Dedifferentiated amniotic fluid mesenchymal stem cell (primary cell): Measurements from ENCODE around the gene KCNH6.

Experiments
- DNase-seq: peaks from one replicate; pipeline ENCODE4 v3.0.0-alpha.2; 2016; ENCODE audit errors: extremely low spot score

The KCNH6 gene

DNA sequence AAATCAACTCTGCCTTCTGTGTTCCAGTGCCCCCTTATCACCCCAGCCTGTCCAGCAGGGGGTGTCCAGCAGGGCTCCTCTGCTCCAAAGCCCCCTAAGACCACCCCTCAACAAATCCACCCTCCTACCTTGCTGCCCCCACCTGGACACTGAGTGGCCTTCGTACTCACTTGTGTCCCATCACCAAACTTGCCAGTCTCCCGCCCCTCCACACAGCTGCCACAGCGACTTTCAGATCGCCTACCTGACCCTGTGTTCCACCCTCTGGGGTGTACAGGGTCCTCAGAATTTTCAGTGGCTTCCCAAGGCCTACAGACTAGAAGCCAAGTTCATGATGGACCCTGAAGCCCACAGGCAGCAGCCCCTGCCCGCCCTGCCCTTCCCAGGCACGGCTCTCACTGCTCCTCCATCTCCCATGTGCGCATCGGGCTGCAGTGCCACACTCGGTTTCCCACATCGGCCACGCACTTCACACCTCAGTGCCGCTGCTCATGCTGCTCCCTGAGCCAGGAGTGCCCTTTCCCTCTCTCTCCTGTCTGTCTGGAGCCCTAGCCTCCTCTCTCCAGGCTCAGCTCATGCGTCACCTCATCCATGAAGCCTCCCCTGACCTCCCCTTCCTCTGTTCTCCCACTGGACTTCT lies 11.8 kb downstream of the KCNH6 start:
- no peak for DNase-seq

DNA sequence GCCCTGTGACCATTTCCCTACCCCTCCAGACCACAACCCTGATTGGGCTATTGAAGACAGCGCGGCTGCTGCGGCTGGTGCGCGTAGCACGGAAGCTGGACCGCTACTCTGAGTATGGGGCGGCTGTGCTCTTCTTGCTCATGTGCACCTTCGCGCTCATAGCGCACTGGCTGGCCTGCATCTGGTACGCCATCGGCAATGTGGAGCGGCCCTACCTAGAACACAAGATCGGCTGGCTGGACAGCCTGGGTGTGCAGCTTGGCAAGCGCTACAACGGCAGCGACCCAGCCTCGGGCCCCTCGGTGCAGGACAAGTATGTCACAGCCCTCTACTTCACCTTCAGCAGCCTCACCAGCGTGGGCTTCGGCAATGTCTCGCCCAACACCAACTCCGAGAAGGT lies 12.5 kb downstream of the KCNH6 start:
- no peak for DNase-seq

GRCh38 chr17:63537001-63537400 lies 13.8 kb downstream of the KCNH6 start:
- no peak for DNase-seq

DNA sequence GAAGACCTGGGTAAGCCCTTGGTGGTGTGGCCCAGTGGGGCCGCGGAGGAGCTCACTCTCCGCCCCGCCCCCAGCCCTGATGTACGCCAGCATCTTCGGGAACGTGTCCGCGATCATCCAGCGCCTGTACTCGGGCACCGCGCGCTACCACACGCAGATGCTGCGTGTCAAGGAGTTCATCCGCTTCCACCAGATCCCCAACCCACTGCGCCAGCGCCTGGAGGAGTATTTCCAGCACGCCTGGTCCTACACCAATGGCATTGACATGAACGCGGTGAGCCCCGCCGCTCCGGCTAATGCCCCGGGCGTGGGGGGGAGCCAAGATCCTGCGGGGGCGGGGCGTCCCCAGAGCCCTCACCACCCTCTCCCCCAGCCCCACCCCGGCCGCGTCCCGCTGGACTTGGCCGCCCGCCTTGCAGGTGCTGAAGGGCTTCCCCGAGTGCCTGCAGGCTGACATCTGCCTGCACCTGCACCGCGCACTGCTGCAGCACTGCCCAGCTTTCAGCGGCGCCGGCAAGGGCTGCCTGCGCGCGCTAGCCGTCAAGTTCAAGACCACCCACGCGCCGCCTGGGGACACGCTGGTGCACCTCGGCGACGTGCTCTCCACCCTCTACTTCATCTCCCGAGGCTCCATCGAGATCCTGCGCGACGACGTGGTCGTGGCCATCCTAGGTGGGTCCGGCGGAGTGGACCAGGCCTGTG lies 15.0 kb downstream of the KCNH6 start:
- no peak for DNase-seq

GRCh38 chr17:63538693-63539595 lies 15.8 kb downstream of the KCNH6 start:
- no peak for DNase-seq

DNA sequence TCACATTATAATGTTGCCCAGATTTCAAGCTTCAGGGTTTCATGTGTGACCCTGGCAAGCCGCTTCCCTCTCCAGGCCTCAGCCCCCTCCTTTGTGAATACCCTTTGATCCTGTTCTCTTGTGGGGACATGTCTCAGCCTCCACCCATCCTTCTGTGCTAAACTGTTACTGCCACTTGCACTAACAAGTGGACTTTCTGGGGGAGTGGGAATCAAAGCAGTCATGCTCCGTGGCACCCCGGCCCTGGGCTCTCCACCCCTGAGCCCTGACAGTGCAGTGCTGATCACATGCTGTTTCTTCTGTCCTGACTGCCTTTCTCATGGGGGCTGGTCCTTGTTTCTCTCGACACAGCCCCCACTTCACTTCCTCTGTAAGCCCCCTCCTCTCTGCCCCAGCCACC lies 17.4 kb downstream of the KCNH6 start:
- no peak for DNase-seq

GRCh38 chr17:63542218-63542545 lies 19.0 kb downstream of the KCNH6 start:
- no peak for DNase-seq

DNA sequence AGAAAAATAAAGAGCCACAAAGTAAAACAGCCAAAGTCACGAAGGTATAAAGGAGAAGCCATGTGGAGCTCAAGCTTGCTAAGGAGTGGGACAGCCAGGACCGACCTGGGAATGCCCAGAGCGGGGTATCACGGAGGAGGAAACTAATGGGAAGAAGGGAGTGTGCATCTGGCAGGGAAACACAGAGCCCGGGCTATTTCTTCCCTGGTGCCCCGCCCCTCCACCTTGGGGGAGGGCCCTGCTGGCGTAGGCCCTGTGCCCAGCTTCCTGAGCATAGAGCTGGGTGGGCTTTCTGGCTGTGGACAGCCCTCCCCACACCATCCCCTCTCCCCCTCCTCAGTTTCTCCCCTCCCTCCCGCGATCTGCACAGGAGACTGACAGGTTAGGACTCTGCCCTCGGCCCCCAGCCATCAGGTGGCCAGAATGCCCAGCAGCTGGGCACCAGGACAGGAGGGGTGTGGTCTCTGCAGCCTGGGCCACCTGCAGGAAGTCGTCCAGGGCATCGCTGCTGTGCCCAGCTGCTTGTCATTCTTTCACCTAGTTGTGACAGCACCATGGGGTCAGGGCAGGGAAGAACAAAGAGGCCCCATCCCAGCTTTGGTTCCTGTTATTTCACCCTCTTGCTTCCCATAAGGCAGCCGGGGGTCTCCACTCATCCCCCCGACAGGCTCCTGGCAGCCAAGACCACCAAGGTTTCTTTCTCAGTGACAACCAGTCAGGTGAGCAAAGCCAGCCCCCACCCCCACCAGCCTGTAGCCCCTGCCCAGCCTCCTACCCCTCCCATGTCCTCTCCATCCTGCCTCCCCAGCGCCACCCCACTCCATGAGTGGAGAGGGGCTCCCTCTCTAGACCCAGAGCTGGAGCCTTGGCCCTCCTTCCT lies 20.0 kb downstream of the KCNH6 start:
- no peak for DNase-seq

- DNase-seq: no peak
These were observed 20.8 kb downstream of the KCNH6 start for GRCh38 chr17:63543822-63544420.

DNA sequence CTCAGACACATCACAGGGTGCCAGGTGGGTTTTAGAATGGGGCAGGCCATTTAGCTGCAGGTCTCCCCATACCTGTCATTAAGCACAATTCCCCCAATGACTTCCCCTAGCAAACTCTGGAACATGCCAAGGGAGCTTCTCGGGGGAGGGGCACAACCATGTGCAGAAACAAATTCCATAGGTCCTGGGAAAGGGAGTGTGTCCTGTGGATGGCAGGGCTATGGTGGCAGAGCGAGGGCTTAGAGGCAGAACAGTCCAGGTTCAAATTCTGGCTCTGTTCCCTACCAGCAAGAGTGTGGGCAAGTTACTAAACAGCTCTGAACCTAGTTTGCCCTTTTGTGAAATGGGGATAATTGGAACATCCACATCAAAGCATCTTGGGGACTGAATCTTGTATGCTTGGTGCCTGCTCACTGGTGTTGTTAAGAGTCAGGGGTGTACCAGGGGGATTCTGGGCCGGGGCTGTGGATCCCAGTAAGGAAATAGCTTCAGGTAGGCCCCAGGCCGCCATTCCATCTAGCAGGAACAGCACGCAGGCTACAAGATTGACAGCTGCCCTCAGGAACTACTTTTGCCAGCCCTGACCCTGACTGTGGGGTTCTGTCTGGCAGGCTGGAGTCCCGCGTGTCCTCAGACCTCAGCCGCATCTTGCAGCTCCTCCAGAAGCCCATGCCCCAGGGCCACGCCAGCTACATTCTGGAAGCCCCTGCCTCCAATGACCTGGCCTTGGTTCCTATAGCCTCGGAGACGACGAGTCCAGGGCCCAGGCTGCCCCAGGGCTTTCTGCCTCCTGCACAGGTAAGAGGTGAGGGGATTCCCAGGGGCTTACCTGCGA lies 21.5 kb downstream of the KCNH6 start:
- no peak for DNase-seq

DNA sequence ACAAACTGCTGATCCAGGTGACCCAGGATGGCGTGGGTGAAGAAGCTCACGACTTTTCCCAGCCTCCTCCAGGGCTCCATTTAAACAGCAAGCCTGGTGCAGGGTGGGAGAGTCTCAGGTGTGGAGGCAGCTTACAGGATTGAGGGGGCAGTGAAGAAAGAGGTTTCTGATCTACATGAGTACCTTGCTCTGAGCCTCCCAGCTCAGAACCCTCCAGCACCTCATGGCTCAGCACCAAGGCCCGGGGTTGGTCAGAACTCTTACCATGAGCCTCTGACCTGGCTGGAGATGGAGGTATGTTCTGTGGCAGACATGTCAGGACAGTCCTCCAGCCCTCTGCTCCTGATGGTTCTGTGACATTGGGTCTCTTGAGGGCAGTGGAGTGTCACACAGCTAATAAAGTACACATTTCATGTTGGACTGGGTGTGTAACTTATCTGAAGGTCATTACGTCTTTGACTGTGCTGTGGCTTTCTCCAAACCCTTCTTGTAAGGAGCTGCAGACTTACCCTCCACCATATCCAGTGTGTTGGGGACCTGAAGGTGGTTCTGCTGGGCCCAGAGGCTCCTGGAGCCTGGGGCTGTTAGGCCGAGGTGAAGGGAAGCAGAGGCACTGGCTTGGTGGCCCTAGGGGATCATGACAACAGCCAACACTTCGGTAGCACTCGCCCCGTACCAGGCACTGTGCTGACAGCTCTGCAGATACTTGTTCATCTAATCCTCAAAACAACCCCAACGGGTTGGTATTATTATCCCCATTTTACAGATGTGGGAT lies 23.3 kb downstream of the KCNH6 start:
- no peak for DNase-seq

DNA sequence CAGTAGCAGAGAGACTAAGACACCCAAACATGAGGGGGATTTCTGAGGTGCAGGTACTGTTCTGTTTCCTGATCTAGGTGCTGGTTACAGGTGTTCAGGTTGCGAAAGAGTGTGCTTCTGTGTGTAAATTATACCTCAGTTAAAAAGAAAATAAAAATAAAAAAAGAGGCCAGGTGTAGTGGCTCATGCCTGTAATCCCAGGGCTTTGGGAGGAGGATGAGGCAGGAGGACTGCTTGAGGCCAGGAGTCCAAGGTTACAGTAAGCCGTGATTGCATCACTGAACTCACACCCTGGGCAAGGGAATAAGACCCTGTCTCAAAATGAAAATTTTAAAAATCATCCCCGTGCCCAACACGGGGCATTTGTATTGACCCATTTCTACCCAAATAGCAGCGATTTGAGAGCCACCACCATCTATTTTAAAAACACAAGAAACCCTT lies 23.9 kb downstream of the KCNH6 start:
- no peak for DNase-seq

GRCh38 chr17:63549289-63549945 lies 26.3 kb downstream of the KCNH6 start:
- no peak for DNase-seq

- peak; percentile 100 for DNase-seq
These were observed 27.0 kb downstream of the KCNH6 start, which contains the start of gene DCAF7 for GRCh38 chr17:63549946-63550816. DCAF7 (plus strand) TSS chr17:63550477; CDS start chr17:63550678, 201 bp downstream.

DNA sequence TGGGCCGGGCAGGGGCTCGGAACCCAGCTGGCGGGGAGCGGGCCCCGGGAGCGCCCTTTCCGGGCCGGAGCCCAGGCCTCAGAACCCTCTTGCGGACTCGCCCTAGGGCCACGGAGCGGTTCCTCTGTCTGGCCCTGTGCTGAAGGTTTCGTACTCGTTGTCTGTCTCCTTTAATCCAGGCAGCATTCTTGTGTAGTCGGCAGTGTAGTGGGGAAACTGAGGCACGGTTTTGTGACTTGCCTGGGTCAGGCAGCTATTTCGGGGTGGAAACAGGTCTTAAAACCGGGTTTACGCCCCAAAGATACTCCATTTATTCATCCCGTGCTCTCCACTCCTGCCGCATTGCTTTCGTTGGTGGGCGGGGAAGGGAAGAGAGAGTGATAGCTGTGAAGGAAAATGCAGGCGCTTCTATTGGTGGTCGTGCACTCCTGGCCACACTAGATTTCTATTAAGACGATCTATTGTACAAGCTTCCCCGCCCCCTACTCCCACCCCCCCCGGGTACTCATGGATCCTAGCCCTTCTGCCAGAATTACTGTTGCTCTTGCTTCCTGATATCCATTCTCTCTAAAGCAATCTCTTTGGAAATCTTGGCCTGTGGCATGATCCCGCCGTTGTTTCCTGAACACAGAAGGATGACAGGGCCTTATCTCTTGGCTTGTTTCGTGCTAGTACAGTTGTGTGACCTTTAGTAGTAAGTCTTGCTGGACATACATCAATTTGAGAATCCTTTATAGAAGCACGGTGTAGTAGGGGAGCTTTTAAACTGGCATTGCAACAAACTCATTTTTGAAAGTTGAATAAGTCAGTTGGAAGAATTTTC lies 27.9 kb downstream of the KCNH6 start:
- no peak for DNase-seq

GRCh38 chr17:63552211-63552610 lies 29.1 kb downstream of the KCNH6 start:
- DNase-seq: no peak

- no peak for DNase-seq
These were observed 32.5 kb downstream of the KCNH6 start for GRCh38 chr17:63555500-63556156.
